NCI-H2171 treated with DMSO at 0.1 percent for 48 hours (cell line): ENCODE measurements around the gene FAM229B.
A peak's percentile ranks its signal among the peaks of the same experiment; 100 is the strongest.
"Not testable (repeated sequence)": the region's sequence is repeated elsewhere in the genome, so short reads cannot be mapped to it uniquely, and the experiment has no call there.

Source experiments
- DNase-seq: peaks from one replicate; lab custom pipeline; 2025; lab: John Stamatoyannopoulos, UW

The FAM229B gene

DNA sequence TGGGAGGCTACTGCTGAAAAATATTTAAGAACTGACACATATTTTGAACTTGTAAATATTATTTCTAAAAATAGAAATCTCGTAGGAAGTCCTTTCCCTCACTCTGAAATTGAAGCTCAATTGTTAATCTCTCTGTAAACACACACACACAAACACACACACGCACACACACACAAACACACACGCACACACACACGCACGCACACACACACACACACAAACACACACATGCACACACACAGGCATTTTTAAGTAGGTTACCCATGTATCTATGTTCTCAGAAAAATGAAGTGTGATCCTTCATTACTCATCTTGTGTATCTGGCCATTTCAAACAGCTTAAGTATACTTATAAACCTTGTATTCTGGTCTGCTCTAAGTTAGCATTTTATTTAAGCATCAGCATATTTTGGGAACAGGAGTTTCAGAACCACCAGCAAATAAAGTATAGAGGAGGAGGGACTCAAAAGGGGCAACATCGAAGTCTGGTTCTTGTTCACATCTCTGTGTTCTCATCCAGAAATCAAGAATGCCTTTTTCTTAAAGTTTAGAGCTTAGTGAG, 21.9 kb upstream of the FAM229B start:
- DNase-seq = no peak

DNA sequence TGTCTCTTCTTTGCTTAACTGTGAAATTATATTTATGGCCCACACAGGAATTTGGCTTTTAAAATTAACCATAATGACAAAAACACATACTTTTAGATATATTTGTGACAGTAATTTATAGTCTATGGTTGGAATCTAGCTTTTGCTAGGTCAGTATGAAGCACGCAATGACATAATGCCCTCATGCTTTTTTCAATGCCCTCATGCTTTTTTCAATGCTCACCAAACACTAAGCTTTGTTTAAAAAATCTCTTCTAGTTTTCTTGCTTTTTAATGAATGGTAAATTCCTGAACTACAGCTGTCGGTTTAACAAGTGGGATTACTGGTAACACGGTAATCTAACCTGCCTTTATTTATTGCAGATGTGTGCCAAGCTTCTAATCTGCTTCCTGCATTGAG, 20.8 kb upstream of the FAM229B start:
- peak; percentile 5 for DNase-seq

DNA sequence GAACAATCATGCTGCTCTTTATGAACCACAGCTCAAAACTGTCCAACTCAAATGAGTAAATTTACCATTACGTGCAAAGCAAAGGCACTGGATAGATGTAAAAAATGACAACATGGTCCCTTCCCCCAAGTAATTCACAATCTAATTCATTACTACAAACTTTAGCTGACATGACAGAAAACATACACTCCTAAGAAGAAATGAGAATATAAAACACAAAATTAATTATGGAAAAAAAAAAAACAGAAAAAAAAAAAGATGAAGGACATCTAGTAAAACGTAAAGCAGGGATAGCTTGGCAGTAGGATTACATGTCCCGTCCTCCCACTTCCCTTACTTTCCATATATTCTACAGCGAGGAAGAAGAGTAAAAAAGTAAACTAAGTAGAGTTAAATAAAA, 5.8 kb upstream of the FAM229B start:
- DNase-seq = no peak

- DNase-seq = no peak
Observed at GRCh38 chr6:112085286-112086065, 1.9 kb upstream of the FAM229B start.

- peak; percentile 81 for DNase-seq
Observed at GRCh38 chr6:112086744-112087135, 651 bp upstream of the FAM229B start.

DNA sequence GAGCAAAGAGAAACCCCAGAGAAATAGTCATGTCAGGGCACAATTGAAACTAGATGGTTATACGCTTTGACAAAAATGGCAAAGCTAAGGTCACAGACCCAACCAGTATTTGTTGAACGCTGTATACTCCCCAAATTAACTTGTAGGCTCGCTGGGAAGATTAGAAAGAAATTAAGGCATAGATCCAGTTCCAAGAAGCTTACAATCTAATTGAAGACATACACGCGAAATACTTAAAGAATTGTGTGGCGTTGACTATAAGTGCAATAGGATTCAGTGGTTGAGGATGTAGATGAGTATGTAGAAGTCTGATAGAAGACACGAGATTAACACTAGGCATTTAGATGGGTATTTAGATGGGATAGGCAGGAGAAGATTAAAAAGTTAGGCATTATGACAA, 525 bp downstream of the FAM229B start:
- no peak for DNase-seq

GRCh38 chr6:112096901-112097300, 9.5 kb downstream of the FAM229B start:
- DNase-seq = no peak

GRCh38 chr6:112100561-112100960, 13.2 kb downstream of the FAM229B start:
- no peak for DNase-seq

DNA sequence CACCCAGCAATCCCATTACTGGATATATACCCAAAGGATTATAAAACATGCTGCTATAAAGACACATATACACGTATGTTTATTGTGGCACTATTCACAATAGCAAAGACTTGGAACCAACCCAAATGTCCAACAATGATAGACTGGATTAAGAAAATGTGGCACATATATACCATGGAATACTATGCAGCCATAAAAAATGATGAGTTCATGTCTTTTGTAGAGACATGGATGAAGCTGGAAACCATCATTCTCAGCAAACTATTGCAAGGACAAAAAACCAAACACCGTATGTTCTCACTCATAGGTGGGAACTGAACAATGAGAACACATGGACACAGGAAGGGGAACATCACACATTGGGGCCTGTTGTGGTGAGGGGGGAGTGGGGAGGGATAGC, 18.6 kb downstream of the FAM229B start:
- not testable (repeated sequence) for DNase-seq

DNA sequence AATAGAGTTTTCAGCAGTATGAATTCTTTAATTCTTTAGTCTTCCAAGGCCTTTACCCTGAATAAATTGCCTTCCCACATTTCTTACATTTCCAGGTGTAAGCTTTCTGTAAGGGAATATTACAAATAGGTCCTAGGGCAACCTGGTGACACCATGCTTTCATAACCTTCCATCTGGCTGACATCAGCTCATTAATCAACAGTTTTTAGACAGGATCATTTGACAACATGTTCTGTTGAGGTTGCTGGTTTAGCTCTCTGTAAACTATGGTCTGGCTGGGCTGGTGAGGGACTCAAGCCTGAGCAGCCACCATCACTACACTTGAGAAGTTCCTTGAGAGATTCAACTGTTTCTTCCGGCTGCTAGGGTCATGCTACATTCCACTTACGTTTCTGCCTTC, 19.2 kb downstream of the FAM229B start:
- DNase-seq = no peak

DNA sequence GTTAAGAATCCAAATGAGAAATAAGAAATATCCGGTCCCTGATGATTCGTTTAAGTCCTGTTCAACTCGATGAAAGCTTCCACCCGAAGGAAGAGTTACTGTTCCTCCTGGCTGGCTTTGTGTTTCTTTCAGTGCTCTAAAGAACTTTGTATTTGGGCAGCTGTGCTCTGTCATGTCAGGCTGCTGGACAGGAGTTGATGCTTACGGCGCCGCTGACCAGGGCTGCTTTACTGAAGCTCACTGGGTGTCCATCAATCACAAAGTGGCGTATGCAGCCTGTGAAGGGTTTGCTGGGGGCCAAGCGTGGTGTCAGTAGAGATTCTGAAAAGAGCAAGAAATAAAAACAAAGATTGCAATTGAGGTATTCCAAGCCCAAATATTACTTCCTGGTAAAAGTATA, 21.9 kb downstream of the FAM229B start:
- no peak for DNase-seq

DNA sequence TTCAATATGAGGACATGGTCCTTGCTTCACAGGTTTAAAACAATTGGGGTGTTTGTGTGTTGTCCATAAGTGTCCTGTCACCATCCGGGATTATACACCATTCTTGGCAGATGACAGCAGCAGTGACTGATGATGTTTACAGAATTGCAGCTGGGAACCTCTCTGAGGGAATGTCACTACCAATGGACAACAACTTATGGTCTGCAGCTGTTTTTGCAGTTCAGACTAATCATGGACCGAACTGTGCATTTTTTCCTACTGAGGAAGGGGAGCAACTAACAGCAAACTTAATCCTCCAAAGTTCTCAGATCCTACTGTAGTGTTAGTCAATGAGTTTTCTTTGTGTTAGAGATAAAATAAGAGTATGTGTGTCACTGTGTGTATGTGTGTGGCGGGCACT, 26.0 kb downstream of the FAM229B start:
- peak; percentile 30 for DNase-seq

DNA sequence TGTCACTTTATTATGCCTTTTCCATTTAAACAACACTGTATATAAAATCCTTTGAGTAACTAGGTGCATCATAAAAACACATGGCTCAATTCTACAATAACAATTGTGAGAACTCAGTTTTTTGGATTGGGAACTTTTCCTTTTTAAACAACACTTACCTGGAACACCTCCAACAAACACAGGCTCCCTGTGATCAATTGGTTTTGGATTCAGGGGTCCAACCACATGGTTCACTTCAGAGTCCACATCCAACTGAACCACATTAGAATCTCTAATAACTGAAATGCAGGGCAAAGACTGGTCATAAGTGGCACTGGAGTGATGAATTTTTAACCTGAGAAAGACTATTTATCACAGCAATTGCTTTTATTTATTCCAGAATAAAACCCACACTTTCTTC, 26.5 kb downstream of the FAM229B start:
- DNase-seq = no peak

GRCh38 chr6:112114577-112115223, 27.3 kb downstream of the FAM229B start:
- peak; percentile 86 for DNase-seq

DNA sequence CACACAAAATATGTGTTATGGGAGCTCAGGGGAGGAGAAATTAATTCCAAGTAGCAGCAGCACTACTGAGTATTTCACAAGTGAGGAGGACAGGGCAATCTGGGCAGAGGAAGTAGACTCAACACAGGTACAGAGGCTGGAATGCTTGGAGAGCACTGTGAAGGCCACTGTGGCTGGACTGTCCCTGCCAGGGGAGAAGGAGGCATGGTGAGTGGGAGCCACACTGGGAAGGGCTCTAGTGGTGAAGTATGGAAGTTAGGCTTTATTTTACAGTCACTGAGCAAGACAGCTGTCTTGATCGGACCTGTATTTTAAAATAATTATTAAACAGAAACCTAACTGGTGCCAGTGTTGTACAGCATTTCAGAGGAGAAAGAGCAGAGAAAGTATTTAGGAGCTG, 28.8 kb downstream of the FAM229B start:
- DNase-seq = no peak

DNA sequence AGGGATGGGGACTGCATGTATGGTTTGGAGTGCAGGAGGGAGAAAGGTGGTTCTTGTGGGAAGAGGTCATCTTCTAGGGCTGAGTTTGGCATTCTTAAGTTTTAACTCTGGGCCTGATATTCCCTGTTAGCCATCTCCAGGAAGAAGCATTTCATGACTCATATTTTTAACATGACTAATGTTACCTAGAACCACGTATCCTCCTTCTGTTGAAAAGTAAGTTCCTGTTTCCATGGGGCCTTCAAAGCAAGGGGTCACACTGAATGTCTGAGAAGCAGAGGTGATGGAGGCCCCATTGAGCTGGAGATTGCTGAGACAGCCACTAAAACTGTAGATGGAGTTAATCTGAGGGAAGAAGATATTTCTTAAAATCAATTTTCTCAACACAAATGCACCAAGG, 30.2 kb downstream of the FAM229B start:
- no peak for DNase-seq

DNA sequence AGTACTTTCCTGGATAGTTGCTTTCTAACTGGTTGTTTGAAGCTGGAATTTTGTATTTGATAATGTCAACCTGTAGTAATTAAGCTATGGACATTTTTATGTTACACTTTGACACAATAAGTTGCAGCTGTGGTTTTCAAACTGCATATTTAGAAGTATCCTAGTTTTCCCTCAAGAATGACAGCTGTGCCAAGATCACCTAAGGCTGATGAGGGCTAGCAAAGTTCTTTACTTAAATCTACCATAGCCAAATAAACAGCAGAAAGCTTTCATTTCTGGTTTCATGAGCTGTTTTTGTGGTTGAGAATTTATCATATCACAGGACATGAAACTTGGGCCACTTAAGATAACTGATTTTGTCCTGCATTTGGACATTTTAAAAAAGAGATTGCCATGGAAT, 30.6 kb downstream of the FAM229B start:
- DNase-seq = no peak

DNA sequence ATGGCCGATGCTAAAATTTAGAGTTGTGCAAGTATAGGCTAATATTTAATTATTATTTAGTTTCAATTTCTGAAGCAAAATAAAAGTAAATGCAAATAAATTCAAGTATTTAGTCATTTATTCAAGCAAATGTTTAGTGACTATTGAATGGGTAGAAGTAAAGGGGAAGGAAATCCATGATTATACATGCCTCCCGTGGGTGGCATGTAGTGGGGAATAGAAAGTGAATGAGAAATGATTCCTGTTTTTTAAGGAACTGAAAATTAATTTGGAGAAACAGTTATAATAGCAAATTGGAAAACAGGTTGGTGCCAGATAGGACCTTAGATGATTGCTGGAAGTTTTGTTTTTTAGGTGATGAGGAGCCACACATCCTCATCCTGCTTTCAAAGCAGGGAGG, 35.4 kb downstream of the FAM229B start:
- no peak for DNase-seq

- no peak for DNase-seq
Observed at GRCh38 chr6:112123982-112124381, 36.6 kb downstream of the FAM229B start.

DNA sequence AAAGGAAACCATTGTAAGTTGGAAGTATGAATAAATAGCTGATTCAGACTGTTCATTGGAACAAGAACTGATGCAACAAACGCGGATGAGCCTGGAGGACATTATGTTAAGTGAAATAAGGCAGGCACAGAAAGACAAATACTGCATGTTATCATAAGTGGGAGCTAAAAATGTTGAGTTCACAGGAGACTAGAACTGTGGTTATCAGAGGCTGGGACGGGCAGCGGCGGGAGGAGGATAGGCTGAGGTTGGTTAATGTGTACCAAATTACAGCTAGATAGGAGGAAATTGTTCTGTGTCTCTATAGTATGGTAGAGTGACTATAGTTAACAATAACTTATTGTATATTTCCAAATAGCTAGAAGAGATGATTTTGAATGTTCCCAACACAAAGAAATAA, 40.8 kb downstream of the FAM229B start:
- no peak for DNase-seq

DNA sequence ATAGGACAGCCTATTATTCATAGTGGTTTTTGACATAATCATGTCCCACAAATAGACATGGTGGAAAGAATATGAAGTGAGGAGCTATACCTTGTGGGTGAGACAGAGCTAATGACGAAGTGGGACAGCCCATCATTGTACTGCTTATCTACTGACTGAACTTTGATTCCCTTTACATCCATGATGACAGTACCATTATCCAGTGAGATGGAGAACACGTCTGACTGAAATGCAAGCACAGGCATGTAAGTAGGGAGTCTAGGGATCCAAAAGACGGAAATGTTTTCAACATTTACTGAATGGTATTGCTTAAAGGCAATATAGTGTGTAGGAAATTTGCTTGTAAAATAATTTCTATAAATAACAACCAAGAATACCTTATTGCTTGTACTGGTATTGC, 43.5 kb downstream of the FAM229B start:
- no peak for DNase-seq

GRCh38 chr6:112139052-112139451, 51.7 kb downstream of the FAM229B start:
- no peak for DNase-seq

DNA sequence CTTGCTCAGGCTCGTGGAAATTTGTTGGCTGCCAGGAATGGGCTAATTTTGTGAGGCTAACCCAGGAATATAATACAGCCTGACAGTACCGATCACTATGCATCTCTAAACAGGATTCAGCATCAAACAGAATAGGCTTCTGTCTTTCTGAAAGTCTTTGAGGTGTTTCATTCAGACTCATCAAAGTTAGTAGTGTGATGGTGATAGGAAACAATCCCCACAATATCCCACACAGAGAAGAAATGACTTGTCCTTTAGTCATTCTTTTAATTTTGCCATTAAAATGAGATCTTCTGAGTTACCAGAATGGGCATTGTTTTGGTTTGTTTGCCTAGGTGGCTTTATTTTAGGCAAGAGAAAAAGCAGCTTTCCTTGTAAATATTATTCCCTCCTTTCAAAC, 54.3 kb downstream of the FAM229B start:
- no peak for DNase-seq
